Measurements from ENCODE around the gene CFI.

Gene CFI

DNA sequence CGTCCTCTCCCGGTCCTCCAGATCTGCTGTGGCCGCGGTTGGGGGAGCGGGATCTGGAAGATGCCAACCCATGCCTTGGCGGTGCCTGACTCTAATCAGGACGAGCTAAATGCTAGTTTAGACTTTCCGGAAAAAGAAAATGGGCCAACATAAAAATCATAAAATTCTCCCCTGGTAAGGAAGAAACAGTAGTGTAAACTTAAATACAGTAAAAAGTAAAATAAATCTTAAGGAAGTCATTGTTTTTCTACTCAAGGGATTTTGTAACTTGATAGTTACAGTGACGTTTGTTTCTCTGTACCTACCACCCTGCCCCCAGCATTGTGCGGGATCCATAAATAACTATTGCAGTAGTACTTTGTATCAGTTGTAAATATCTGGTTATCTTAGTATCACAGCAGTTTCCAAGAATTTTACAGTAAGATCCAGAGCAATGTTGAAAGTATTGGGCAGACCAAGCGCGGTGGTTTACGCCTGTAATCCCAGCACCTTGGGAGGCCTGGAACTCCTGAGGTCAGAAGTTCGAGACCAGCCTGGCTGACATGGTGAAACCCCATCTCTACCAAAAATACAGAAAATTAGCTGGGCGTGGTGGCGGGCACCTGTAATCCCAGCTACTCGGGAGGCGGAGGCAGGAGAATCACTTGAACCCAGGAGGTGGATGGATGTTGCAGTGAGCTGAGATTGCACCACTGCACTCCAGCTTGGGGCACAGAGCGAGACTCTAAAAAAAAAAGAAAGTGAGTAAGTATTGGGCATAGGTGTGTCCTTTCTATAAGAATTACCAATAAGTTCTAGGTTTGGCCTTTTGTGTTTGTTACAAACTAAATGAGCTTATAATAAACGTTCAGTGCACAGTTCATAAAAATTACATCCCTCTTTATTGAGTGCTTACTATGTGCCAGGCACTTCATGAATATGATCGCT lies 70.9 kb downstream of the CFI start:
- no peak for DNase-seq (ENCODE audit: low read depth)

DNA sequence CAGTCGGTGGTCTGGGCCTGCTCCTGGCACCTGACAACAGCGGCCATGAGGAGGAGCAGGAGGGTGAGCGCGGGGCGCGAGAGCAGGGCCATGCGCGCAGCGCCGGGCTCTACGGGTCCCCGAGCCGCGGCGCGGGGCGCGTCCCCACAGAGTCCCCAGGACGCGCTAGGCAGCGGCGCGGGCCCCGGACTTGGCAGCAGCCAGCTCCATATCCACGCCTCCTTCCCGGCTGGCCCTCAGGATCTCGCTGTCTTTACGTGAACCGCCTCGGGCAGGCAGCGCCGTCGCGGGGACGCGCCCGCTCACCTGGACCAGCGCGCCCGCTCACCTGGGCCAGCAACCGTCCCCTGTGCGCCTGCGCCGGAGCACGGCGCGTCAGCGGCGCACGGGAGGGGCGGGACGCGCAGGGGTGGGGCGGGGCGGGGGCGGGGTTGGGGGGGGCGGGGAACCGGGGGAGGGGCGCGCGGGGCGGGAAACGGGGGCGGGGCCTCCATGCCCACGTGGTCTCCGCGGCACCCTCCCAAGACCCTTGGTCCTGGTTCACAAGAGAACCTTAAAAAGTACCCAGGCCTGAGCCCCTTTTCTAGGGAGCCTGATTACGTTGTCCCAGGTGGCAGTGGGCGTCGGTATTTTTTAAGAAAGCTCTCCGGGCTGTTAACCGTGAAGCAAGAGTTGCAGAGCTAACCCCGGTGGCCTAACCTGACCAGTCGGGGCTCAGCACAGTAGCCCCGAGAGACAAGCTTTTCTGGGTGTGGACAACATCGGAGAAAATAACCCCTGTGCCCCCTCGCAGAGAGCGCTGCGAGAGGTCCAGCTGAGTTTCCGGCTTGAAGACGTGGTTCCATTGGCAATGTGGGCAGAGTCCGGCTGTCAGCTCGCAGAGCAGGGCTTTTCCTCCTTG lies 71.8 kb downstream of the CFI start, which contains the start of gene PLA2G12A:
Gene PLA2G12A, minus strand, starts transcription at position 353 of the 901 bp plus-strand sequence. Its CDS starts 261 bp downstream, at position 92.
- peak; percentile 43 for DNase-seq (ENCODE audit: low read depth)

DNA sequence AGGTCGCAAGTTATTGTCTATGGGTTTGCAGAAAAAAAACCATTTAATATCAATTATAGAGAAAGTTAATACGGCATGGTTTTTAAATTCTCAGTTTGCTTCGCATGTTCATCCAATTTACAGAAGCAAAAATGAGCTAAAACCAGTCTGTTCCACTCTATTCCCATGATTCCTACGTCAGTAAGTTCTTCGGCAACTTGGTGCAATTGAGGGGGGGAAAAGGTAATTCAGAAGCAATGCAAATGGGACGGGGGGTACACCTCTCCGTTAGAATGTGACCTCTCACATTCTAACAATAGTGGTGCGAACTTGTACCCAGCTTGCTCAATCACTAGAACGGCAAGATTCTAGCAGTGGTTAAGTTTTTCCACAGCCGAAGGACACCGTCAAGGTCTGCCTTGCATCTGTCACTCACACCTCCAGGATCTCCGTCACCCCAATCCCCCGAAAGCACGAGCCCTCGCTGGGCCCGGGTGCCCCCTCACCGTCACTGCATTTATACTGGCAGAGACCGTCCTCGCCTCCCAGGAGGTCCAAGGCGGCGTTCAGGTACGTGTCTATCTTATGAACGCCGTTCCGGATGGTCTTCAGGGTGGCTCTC lies 72.6 kb downstream of the CFI start:
- DNase-seq (ENCODE audit: low read depth): no peak

DNA sequence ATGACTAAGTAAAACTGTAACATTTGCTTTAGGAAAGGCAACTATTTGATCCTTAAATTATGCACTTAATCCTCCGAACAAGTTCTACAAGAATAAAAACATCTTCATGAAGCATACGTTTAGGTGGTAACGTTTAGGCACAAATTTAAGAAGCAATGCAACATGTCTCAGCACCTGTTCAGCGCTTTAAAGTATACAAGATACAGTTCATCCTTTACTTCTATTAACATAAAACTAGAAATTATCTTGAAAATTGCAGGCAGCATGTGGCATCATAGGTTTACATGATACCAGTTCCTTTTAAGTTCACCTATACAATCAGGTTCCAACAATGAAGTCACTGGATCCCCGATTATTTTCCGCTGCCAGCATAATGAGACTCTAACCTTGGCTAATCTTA lies 73.4 kb downstream of the CFI start:
- no peak for DNase-seq (ENCODE audit: low read depth)

DNA sequence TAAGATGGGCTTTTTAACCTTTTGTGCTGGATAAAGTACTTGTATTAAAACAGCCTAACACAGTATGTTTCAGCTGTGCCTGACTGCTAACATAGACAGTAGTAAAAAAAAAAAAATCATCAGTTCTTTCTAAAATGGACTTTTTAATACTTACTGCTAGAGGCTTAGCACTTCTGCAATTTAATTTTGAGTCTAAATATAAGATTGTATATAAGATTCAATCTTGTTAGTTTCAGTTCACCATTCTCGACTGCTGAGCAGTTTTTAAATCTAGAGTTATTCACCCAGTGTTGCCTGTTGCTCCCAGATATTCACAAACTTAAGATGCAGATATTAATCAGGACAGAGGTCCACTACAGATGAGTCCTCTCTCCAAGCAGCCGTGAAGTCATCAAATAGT lies 78.7 kb downstream of the CFI start:
- DNase-seq (ENCODE audit: low read depth): no peak

DNA sequence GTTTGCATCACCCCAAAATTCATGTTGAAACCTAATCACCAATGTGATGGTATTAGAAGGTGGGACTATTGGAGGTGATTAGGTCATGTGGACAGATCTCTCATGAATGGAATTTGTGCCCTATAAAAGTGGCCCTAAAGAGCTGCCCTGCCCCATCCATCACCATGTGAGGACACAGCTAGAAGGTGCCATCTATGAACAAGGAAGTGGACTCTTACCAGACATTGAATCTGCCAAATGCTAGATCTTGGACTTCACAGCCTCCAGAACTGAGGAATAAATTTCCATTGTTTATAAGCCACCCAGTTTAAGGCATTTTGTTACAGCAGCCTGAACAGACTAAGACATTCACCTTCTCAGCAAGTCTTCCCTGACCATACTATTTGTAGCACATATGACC lies 79.4 kb downstream of the CFI start:
- no peak for DNase-seq (ENCODE audit: low read depth)

DNA sequence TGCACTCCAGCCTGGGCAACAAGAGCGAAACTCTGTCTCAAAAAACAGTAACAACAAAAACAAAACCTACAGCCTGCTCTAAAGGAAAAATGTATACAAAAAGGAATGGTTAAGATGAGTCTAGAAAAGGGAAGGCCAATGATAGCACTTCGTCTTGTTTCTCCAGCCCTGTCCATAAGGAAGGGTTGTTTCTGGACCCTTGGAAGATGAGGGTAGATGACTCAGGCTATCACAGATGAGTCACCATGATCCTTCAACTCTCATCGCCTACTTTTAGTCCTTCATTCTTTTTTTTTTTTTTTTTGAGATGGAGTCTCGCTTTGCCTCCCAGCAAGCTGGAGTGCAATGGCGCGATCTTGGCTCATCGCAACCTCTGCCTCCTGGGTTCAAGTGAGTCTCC lies 80.8 kb downstream of the CFI start:
- no peak for DNase-seq (ENCODE audit: low read depth)

DNA sequence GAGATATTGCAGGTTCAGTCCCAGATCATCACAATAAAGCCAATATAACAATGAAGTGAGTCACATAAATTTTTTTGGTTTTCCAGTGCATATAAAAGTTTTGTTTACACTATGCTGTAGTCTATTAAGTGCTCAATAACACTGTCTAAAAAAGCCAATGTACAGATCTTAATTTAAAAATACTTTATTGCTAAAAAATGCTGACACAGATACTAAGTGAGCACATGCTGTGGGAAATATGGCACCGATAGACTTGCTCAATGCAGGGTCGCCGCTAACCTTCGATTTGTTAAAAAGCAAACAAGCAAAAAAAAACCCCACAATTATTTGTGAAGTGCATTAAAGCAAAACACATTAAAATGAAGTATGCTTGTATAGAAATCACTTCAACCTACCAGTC lies 82.2 kb downstream of the CFI start:
- no peak for DNase-seq (ENCODE audit: low read depth)

DNA sequence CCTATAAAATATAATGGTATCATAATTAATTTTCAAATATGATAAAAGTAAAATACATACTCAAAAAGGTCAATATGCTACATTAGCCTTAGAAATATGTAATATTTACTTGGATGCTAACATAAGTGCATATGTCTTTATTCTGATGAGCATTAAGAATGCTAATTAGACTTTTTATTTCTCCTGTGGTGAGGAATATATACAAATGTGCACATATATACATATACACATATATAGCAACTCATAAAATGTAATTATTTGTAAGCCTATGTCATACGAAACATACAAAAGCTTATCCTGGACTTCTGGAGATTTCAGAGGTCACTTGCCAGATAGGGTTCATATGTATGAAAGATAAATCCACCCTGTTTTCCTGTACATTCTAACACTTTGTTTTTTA lies 83.0 kb downstream of the CFI start:
- no peak for DNase-seq (ENCODE audit: low read depth)

DNA sequence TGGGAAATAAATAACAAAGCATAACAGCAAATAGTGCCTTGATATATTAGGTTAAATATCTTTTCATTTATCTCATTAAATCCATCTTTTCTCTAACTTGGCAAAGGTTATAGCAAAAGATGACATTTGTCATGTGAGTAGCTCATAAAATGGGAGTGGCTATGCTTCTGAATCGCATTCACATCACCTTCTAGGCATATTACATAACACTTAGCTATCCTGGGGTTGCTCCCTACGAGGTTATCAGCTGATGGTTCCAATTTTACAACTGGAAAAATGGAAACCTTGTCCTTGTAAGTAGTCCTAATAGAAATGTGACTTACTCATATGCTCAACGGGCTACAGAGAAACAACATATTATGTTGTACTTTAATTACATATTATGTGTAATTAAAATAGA lies 88.3 kb downstream of the CFI start:
- no peak for DNase-seq (ENCODE audit: low read depth)

DNA sequence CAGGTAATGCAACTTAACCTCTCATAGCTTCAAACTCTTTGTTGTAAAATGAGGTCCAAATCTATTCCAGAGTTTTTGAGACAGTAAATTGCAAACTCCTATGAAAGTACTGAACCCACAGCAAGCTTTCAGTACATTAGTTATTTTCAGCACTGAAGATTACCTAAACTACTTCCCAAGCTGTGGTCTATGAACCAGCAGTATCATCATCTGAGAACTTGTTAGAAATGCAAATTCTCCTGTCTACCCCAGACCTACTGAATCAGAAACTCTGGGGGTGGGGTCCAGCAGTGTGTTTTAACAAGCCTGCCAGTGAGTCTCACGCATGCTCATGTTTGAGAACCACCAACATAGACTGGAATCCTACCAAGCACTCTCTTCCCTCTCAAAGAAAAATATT lies 92.8 kb downstream of the CFI start:
- no peak for DNase-seq (ENCODE audit: low read depth)

DNA sequence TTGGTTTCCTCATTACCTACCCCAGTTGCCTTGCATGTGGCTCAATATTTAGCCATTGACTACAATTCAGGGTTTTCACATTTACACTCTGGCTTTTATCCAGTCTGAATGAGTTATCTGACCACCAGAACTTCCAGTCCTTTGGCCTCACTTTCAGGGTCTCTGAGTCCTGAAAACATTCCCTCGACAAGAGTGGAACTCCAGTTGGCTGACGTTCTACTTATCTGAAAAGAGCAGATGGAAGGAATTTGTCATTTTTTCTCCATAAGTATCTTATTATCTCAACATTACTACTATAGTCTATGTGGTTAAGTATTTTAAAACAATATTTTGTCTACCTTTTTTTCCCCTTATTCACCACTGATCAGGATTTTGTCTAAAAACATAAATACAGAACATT lies 93.4 kb downstream of the CFI start:
- DNase-seq (ENCODE audit: low read depth): no peak

DNA sequence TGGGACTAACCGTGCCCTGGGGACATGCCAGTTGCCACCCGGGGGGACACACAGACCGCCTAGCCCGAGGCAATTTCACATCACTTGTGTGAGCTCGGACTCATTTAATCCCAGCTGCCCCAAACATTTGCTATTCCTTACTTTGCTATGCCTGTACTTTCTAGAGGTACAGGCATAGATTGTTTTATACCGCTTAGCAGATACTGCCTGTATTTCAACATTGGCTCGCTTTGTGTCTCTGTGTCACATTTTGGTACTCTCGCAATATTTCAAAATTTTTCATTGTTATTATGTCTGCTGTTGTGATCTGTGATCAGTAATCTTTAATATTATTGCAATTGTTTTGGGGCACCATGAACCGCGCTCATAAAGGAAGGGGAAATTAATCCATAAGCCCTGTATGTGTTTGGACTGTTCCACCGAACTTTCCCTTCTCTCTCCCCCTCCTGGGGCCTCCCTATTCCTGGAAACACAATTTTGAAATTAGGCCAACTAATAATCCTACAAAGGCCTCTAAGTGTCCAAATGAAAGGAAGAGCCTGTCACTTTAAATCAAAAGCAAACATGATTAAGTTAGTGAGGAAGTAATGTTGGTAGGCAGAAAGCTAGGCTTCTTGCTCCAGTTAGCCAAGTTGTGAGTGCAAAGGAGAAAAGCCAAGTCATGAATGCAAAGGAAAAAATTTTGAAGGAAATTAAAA lies 98.0 kb downstream of the CFI start:
- no peak for DNase-seq (ENCODE audit: low read depth)

DNA sequence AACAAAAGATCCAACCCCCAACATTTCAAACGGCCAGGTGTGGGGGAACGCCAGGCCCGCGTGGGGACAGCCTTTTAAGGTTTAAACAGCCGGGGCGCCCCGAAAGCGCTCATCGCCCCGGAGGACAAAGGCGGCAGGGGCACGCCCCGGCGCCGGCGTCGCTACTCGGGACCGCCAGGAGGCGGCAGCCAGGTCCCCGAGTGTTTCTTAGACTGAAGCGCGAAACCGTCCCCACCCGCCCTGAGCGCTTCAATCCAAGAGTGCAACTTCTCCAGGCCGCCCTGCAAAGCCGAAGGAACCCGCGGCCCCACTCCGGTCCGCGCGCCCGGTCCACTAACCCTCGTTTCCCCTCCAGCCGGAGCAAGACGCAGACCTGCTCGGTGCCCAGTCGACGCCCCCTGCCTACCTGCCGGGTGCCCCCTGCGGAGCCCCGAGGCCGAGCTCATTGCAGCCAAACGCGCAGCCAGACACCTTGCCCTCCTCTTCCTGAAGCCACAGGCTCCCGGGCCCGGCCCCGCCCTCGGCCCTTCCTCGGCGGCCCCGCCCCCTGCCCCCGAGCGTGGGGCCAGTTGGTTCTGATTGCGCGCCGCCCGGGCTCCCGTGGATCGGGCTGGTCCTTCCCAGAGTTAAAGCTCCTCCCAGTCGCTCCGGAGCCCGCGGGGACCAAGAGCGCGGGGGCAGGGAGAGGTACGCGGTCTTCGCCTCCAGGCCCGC lies 98.7 kb downstream of the CFI start, which contains the start of gene CASP6:
Gene CASP6, minus strand, starts transcription at position 496 of the 714 bp plus-strand sequence. Its CDS starts 50 bp downstream, at position 446.
- DNase-seq (ENCODE audit: low read depth): peak; percentile 30

DNA sequence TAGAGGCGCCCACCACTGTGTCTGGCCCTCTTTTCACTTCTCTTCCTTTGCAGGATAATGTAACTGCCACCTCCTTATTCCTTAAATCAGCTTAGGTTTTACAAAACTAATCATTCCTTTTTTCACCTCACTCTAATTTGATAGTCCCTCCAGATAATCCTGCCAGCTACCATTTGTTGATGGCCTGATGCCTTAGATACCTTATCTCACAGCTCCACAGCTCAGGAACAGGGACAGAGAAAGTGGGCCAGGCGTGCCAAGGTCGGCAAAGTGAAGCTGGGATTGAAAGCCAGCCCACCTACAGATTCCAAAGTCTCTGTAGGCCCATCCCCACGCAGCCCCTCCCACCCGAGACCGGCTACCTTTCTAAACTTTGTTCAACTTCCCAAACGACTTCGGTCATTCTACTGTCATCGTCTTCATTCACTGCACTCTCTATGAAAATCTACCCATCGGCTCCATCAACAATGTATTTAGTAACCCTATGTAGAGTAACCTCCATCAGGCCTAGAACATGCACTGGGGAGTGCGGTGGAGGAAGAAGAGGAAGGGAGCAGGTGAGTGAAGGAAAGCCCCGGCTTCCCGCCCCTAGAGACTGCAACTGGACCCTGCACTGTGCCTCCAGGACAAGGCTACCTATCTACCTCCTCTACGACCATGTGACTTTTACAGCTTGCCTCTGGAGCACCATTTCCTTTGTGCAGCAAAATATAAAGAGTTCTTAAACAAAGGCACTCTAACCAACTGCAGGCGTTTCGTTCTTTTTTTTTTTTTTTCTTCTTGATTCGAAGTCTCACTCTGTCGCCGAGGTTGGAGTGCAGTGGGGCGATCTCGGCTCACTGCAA lies 100.0 kb downstream of the CFI start:
- no peak for DNase-seq (ENCODE audit: low read depth)

DNA sequence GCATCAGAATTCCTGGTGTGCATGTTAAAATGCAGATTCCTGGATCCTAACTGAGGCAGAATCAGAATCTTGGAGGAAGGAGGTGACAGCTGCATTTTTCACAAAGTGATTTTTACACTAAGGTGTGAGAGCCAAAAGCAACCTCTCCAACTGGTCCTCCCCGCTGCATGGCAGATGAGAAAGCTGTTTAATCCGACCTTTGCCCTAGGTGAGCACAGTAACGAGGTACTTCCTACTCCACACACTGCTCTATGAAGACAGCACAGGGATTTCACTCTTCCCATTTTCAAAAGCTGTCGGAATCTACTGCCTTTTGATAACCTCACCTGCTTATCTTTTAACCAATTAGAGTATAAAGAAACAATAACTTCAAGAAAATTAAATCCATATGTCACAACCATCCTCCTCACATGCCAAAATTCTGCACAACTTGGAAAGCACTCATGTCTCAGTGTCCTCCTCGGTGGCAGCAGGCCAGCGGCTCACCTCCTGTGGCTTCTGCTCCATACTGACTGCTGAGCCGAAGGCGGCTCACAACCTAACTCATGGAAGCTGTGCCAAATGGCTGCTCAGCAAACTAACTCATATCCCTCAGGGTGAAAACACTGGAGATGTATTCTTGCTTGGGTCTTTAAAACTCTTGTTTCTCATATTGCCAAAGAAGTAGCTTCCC lies 102.1 kb downstream of the CFI start:
- no peak for DNase-seq (ENCODE audit: low read depth)

DNA sequence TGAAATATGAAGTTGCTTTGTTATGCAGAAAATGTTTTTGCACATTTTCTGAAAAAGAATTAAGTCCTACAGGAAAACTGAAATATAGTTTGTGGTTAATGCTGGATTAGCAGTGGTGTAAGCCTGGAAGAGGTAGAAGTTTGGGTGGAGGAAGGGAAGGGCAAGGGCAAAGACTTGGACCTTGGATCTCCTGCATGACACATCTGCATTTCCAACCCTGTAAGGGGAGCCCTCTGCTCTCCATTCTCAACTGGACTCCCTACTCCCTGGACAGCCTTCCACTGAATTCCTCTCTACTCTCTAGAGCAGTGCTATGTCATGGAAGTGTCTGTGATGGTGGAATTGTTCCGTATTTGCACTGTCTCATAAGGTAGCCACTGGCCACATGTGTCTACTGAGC lies 103.1 kb downstream of the CFI start:
- no peak for DNase-seq (ENCODE audit: low read depth)

DNA sequence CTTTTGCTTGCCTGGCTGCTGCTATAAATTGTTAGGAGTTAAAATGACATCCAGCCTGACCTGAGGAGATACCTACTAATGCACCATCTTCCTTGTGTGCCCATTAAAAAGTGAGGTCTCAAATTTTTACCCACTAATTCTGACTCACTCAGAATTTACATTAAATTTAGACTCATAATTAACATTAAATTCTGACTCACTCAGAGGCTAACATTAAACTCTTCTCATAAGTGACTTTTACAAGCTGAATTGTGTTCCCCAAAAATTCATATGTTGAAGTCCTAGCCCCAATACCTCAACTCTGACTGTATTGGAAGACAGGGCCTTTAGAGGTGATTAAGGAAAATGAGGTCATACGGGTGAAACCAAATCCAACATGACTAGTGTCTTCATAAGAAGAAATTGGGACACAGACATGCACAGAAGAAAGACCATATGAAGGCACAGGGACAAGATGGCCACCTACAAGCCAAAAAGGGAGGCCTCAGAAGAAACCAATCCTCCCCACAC lies 110.3 kb downstream of the CFI start:
- DNase-seq (ENCODE audit: low read depth): no peak

Measured in stimulated activated CD8-positive, alpha-beta memory T cell treated with anti-CD3 and anti-CD28 coated beads, Interleukin-15, amount 100 ng/mL, for 24 hours (primary cell).